HepG2 (cell line): ENCODE data around the gene PGAP3. TPM values are rescaled to one million over a fixed set of nuclear protein-coding genes. Genes with fewer than 3 reads are reported as not detected.

ENCODE experiments used
- AHR ChIP-seq: IDR thresholded peaks from 2 replicates; pipeline ENCODE4 v1.6.1; 2018; ENCODE audit warnings: missing genetic modification reagents, missing compliant biosample characterization
- ARID2 ChIP-seq: sonication (generic); formaldehyde crosslinking; IDR thresholded peaks from 2 replicates; pipeline ENCODE4 v1.8.1; 2022; ENCODE audit warnings: mild to moderate bottlenecking, missing genetic modification reagents, borderline replicate concordance
- BRCA1 ChIP-seq: sonication (generic); formaldehyde crosslinking; IDR thresholded peaks from 2 replicates; pipeline ENCODE4 v1.4.0; 2020; ENCODE audit warnings: missing genetic modification reagents
- CBX5 ChIP-seq: sonication (generic); formaldehyde crosslinking; IDR thresholded peaks from 2 replicates; pipeline ENCODE4 v1.4.0; 2020; ENCODE audit warnings: missing genetic modification reagents, borderline replicate concordance
- HNRNPK ChIP-seq: fragments of 200-400 bp; formaldehyde crosslinking; IDR thresholded peaks from 2 replicates; pipeline ENCODE4 v1.6.1; 2018; ENCODE audit warnings: low read length, low read depth, moderate library complexity, mild to moderate bottlenecking; ENCODE audit not compliant: poor library complexity, severe bottlenecking
- MED13 ChIP-seq: sonication (generic); formaldehyde crosslinking; IDR thresholded peaks from 2 replicates; pipeline ENCODE4 v1.5.0; 2020; ENCODE audit warnings: missing genetic modification reagents
- RBAK ChIP-seq: sonication (generic); formaldehyde crosslinking; IDR thresholded peaks from 2 replicates; pipeline ENCODE4 v1.5.1; 2020; ENCODE audit warnings: mild to moderate bottlenecking, missing genetic modification reagents
- SATB2 ChIP-seq: sonication (generic); formaldehyde crosslinking; IDR thresholded peaks from 2 replicates; pipeline ENCODE4 v1.5.0; 2020; ENCODE audit warnings: missing genetic modification reagents
- SOX13 ChIP-seq, 3 experiments: fragments of 450-650 bp in 1 of 3; sonication (generic) in 1 of 3; formaldehyde crosslinking in 1 of 3; IDR thresholded peaks in 2 of 3; conservative IDR thresholded peaks in 1 of 3; 2 replicates each; pipeline versions ENCODE4 v1.5.0 to v1.6.1; 2016 to 2020; ENCODE audit warnings: antibody characterized with exemption in 1 of 3, mild to moderate bottlenecking in 1 of 3, missing compliant biosample characterization in 1 of 3, missing genetic modification reagents in 1 of 3, moderate library complexity in 1 of 3
- TCF12 ChIP-seq, 2 experiments: fragments of 450-650 bp in 1 of 2; sonication (generic) in 1 of 2; formaldehyde crosslinking in 1 of 2; IDR thresholded peaks; 2 replicates each; pipeline versions ENCODE4 v1.6.1 to v1.8.0; 2017 to 2022; ENCODE audit warnings: antibody characterized with exemption in 1 of 2, mild to moderate bottlenecking in 1 of 2, missing genetic modification reagents in 1 of 2, moderate library complexity in 1 of 2
- ZFP1 ChIP-seq: IDR thresholded peaks from 2 replicates; pipeline ENCODE4 v1.6.1; 2016
- ZNF235 ChIP-seq: sonication (generic); formaldehyde crosslinking; IDR thresholded peaks from 2 replicates; pipeline ENCODE4 v1.8.1; 2023; ENCODE audit warnings: mild to moderate bottlenecking, missing genetic modification reagents, borderline replicate concordance
- ZNF343 ChIP-seq: sonication (generic); formaldehyde crosslinking; IDR thresholded peaks from 2 replicates; pipeline ENCODE4 v1.4.0; 2020; ENCODE audit warnings: mild to moderate bottlenecking, missing genetic modification reagents
- ZNF382 ChIP-seq: sonication (generic); formaldehyde crosslinking; IDR thresholded peaks from 2 replicates; pipeline ENCODE4 v1.5.0; 2020; ENCODE audit warnings: missing genetic modification reagents, mild to moderate bottlenecking, borderline replicate concordance
- ZNF460 ChIP-seq: sonication (generic); formaldehyde crosslinking; IDR thresholded peaks from 2 replicates; pipeline ENCODE4 v1.5.1; 2020; ENCODE audit warnings: missing genetic modification reagents, mild to moderate bottlenecking, borderline replicate concordance
- ZNF589 ChIP-seq: sonication (generic); formaldehyde crosslinking; conservative IDR thresholded peaks from 2 replicates; pipeline ENCODE4 v1.8.0; 2022; ENCODE audit warnings: mild to moderate bottlenecking, moderate library complexity, missing genetic modification reagents
- ZNF672 ChIP-seq: sonication (generic); formaldehyde crosslinking; IDR thresholded peaks from 2 replicates; pipeline ENCODE4 v1.8.1; 2022; ENCODE audit warnings: missing genetic modification reagents
- ZNF746 ChIP-seq: sonication (generic); formaldehyde crosslinking; IDR thresholded peaks from 2 replicates; pipeline ENCODE4 v1.8.0; 2022; ENCODE audit warnings: mild to moderate bottlenecking, missing genetic modification reagents
- ZNF776 ChIP-seq: sonication (generic); formaldehyde crosslinking; IDR thresholded peaks from 2 replicates; pipeline ENCODE4 v1.4.0; 2020; ENCODE audit warnings: mild to moderate bottlenecking, missing genetic modification reagents
- ZNF816 ChIP-seq: sonication (generic); formaldehyde crosslinking; IDR thresholded peaks from 2 replicates; pipeline ENCODE4 v1.8.0; 2022; ENCODE audit warnings: missing genetic modification reagents, mild to moderate bottlenecking, borderline replicate concordance
- ZSCAN22 ChIP-seq: sonication (generic); formaldehyde crosslinking; IDR thresholded peaks from 2 replicates; pipeline ENCODE4 v1.4.0; 2020; ENCODE audit warnings: mild to moderate bottlenecking, missing genetic modification reagents
- polyA plus RNA-seq, 8 experiments: library from polyadenylated mRNA; depleted of rRNA in 3 of 8; stranded (reverse) in 7 of 8; unstranded in 1 of 8; fragments of >200 nt; fragmentation: Illumina TruSeq in 4 of 8; extraction: Trizol in 4 of 8; gene quantifications; 2 replicates each; pipeline versions ENCODE4 v1.2.1 to v1.2.3, GENCODE V29; 2011 to 2016; ENCODE audit warnings: low read depth in 4 of 8, missing spikeins in 1 of 8, mixed read lengths in 1 of 8; ENCODE audit not compliant: insufficient read depth in 1 of 8
- total RNA-seq, 5 experiments: library from RNA; depleted of rRNA; stranded (reverse); fragments of >200 nt; fragmentation: Illumina TruSeq; extraction: Trizol; gene quantifications; 2 replicates each; pipeline ENCODE4 v1.2.3, GENCODE V29; 2016; ENCODE audit warnings: low read depth in 1 of 5
- TF ChIP-seq, protein P1 (sequence below): IDR thresholded peaks from 2 replicates; pipeline ENCODE4 v1.6.1; 2016; ENCODE audit warnings: missing genetic modification reagents, missing compliant biosample characterization
- TF ChIP-seq, protein P2 (sequence below): sonication (generic); formaldehyde crosslinking; IDR thresholded peaks from 2 replicates; pipeline ENCODE4 v1.5.1; 2020; ENCODE audit warnings: mild to moderate bottlenecking, missing genetic modification reagents
- TF ChIP-seq, protein P3 (sequence below): sonication (generic); formaldehyde crosslinking; IDR thresholded peaks from 2 replicates; pipeline ENCODE4 v1.4.0; 2020; ENCODE audit warnings: missing genetic modification reagents, borderline replicate concordance
- TF ChIP-seq, protein P4 (sequence below): IDR thresholded peaks from 2 replicates; pipeline ENCODE4 v1.6.1; 2016

PGAP3 gene
- total and polyA plus RNA-seq, 2 of the 13 experiments (the other 11 are each of a cell fraction or from before 2014, with no cell fraction given) = 11.9 to 14.6 TPM

DNA sequence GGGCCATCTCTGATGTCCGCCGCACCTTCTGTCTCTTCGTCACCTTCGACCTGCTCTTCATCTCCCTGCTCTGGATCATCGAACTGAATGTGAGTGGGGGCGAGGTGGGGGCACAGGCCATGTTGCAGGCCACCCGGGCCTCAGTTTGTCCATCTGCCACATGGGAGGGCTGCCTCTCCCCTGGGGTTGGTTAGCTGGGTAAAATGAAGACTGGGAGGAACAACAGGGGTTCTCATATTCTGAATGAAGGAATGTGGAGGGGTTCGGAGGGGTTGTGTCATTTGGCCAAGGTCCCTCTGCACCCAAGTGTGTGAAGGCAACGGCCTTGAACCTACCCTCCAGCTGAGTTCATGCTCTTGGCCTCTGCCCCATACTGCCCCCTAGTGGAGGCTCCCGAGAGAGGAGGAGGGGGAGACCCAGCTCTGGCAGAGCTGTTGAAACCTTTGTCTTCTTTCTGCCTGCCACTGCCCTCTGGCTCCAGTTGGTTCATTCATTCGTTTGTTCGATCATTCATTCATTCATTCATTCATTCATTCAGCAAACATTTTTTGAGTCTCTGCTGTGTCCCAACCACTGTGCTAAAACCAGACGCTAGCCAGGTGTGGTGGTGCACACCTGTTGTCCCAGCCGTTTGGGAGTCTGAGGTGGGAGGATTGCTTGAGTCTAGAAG lies 34.1 kb downstream of the PGAP3 start (continued):
- no peak; the same call in 1 of the 2 replicates for TF ChIP-seq SOX13 (IDR thresholded peaks at IDR 0.05)
- TF ChIP-seq SOX13 (CRISPR knock-in tag; conservative IDR thresholded peaks at IDR 0.05 in 1 of 2, IDR thresholded peaks at IDR 0.05 in 1 of 2) = peak in 1 of 2 experiments; percentile 70; a peak in 2 of 4 replicates
- TF ChIP-seq ZNF816 (CRISPR knock-in tag) = no peak
- TF ChIP-seq ZNF343 (CRISPR knock-in tag) = no peak
- TF ChIP-seq ZNF235 (CRISPR knock-in tag) = no peak
- TF ChIP-seq, protein P1, sequence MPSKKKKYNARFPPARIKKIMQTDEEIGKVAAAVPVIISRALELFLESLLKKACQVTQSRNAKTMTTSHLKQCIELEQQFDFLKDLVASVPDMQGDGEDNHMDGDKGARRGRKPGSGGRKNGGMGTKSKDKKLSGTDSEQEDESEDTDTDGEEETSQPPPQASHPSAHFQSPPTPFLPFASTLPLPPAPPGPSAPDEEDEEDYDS (CRISPR knock-in tag) = no peak
- no peak for TF ChIP-seq ZNF746 (CRISPR knock-in tag)
- TF ChIP-seq ARID2 = no peak
- TF ChIP-seq ZNF460 (CRISPR knock-in tag) = no peak
- no peak; the same call in 1 of the 2 replicates for TF ChIP-seq AHR
- TF ChIP-seq, protein P2, sequence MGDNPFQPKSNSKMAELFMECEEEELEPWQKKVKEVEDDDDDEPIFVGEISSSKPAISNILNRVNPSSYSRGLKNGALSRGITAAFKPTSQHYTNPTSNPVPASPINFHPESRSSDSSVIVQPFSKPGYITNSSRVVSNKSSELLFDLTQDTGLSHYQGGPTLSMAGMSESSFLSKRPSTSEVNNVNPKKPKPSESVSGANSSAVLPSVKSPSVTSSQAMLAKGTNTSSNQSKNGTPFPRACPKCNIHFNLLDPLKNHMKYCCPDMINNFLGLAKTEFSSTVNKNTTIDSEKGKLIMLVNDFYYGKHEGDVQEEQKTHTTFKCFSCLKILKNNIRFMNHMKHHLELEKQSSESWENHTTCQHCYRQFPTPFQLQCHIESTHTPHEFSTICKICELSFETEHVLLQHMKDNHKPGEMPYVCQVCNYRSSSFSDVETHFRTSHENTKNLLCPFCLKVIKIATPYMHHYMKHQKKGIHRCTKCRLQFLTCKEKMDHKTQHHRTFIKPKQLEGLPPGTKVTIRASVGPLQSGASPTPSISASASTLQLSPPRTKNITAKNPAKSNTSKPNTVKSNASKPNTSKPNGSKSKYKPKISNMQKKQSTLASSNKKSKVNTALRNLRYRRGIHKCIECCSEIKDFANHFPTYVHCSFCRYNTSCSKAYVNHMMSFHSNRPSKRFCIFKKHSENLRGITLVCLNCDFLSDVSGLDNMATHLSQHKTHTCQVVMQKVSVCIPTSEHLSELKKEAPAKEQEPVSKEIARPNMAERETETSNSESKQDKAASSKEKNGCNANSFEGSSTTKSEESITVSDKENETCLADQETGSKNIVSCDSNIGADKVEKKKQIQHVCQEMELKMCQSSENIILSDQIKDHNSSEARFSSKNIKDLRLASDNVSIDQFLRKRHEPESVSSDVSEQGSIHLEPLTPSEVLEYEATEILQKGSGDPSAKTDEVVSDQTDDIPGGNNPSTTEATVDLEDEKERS (CRISPR knock-in tag) = no peak
- TF ChIP-seq HNRNPK = no peak
- no peak for TF ChIP-seq ZSCAN22
- no peak for TF ChIP-seq MED13 (CRISPR knock-in tag)
- TF ChIP-seq ZNF382 (CRISPR knock-in tag) = no peak
- no peak for TF ChIP-seq ZNF589 (CRISPR knock-in tag)
- no peak for TF ChIP-seq TCF12 (IDR thresholded peaks at IDR 0.05)
- no peak for TF ChIP-seq TCF12 (CRISPR knock-in tag; IDR thresholded peaks at IDR 0.05)
- TF ChIP-seq ZNF776 (CRISPR knock-in tag) = no peak
- TF ChIP-seq, protein P3, sequence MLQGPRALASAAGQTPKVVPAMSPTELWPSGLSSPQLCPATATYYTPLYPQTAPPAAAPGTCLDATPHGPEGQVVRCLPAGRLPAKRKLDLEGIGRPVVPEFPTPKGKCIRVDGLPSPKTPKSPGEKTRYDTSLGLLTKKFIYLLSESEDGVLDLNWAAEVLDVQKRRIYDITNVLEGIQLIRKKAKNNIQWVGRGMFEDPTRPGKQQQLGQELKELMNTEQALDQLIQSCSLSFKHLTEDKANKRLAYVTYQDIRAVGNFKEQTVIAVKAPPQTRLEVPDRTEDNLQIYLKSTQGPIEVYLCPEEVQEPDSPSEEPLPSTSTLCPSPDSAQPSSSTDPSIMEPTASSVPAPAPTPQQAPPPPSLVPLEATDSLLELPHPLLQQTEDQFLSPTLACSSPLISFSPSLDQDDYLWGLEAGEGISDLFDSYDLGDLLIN = no peak
- TF ChIP-seq ZNF672 (CRISPR knock-in tag) = no peak
- TF ChIP-seq CBX5 (CRISPR knock-in tag) = no peak; the same call in 1 of the 2 replicates
- no peak for TF ChIP-seq RBAK (CRISPR knock-in tag)
- TF ChIP-seq SATB2 = no peak
- TF ChIP-seq, protein P4, sequence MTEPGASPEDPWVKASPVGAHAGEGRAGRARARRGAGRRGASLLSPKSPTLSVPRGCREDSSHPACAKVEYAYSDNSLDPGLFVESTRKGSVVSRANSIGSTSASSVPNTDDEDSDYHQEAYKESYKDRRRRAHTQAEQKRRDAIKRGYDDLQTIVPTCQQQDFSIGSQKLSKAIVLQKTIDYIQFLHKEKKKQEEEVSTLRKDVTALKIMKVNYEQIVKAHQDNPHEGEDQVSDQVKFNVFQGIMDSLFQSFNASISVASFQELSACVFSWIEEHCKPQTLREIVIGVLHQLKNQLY (CRISPR knock-in tag) = no peak
- TF ChIP-seq BRCA1 = no peak
- TF ChIP-seq ZFP1 (CRISPR knock-in tag) = no peak
